GM18502 (cell line): ENCODE results near the gene CISD1.

Source experiments
- ATAC-seq: cut with Tn5 transposase; IDR thresholded peaks from one replicate; pipeline ENCODE4 v1.9.1; 2021; ENCODE audit warnings: mild to moderate bottlenecking; ENCODE audit not compliant: unreplicated experiment, poor library complexity

Gene CISD1

GRCh38 chr10:58304099-58304633 is 35.2 kb downstream of the CISD1 start:
- no peak for ATAC-seq

- ATAC-seq, result no peak
Measured at GRCh38 chr10:58305821-58306220, 36.9 kb downstream of the CISD1 start.

DNA sequence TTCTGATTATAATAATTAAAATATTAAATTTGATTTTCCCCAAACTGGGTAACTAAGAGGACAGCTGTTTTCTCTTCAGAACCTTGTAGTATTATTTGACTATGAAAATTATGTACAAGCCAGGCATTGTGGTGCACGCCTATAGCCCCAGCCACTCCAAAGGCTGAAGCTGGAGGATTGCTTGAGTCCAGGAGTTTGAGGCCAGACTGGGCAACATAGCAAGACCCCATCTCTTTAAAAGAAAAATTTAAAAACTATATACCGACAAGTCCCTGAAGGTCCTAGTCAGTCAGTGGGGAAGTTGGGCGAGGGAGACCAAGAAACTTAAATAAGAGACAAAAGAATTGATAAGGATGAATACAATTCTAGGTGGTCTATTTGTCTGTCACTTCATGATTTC is 38.7 kb downstream of the CISD1 start:
- no peak for ATAC-seq

DNA sequence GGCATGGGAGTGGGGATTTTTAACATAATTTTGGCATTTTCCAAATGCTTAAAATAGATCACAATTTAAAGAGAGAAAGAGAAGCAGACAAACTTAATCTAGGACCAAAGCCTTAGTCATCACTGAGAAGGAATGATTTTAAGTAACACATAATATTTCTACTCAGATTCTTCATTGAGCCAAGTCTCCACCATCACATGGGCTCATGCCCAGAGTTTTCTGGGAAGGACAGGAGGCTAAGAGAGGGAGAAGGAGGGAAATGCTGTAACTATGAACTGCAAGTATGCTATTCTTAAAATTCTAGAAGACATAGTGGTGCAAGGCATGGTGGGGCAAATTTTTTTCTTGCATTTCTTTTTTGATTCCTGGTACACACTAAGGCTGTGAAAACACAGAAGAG is 42.1 kb downstream of the CISD1 start:
- ATAC-seq, result no peak

DNA sequence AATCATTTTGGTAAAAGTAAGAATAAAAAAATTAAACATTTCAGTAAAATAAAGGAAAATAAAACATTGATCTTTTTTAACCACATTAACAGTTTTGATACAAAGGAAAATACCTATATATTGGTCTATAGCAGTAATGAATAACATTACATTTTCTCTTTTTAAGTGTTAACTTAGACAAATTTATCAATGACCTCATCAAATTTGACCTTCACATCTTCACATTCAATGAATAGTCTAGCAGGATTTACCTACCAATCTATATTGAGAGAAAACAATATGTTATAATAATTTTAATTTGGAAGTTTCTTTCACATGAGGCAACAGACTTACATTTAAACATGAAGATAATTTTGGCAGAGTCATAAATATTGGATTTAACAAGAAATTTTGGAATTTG is 47.9 kb downstream of the CISD1 start:
- no peak for ATAC-seq

- no peak for ATAC-seq
Measured at GRCh38 chr10:58318346-58318745, 49.4 kb downstream of the CISD1 start.

- ATAC-seq, result no peak
Measured at GRCh38 chr10:58319599-58319998, 50.6 kb downstream of the CISD1 start.

GRCh38 chr10:58320351-58321049 is 51.5 kb downstream of the CISD1 start:
- no peak for ATAC-seq

GRCh38 chr10:58322072-58322834 is 53.3 kb downstream of the CISD1 start:
- ATAC-seq, result peak; percentile 86

DNA sequence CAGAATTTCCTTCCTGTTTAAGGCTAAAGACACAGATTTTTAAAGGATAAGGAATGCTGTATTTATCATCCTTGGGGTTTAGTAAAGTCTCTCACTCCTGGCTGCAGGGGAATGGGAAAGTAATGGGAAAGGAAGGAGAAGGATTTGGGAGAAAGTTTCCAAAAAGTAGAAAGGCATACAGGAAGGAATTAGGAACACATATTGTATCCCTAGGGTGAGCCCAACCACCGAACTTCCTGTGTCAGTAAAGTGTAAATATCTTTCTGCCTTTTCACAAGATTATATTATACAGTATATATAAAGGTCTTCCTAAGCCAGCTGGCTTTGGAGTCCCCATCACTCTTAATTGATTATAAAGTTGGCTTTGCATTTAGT is 53.9 kb downstream of the CISD1 start:
- ATAC-seq, result no peak

DNA sequence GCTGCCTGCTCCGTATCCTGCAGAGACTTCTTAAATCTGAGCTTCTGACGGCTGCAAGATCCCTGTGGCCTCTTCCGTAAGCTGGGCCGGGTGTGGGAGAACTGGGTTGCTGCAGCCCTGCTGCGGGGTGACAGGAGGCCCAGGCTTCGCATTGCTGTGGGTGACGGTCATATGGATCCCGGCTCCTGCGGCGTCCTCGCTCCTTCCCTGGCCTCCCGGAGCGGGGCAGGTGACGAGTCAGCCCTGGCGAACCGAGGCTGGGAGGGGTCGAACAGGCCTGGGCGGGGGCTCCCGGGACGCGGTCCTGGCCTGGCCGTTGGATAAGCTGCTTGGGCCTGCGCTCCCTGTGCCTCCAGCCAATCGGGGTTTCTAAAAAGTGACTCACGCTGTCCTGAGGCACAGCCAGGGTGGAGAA is 58.0 kb downstream of the CISD1 start:
- ATAC-seq, result no peak

DNA sequence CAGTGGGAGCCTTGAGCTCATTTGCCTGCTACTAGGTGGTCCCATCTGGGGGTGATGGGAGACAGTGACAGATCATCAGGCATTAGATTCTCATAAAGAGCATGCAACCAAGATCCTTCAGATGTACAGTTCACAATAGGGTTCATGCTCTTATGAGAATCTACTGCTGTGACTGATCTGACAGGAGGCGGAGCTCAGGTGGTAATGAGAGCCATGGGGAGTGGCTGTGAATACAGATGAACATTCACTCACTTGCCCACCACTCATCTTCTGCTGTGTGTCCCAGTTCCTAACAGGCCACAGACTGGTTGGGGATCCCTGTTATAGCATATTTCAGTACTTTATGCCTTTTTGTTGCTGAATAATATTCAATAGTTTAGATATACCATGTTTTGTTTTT is 59.3 kb downstream of the CISD1 start:
- no peak for ATAC-seq

DNA sequence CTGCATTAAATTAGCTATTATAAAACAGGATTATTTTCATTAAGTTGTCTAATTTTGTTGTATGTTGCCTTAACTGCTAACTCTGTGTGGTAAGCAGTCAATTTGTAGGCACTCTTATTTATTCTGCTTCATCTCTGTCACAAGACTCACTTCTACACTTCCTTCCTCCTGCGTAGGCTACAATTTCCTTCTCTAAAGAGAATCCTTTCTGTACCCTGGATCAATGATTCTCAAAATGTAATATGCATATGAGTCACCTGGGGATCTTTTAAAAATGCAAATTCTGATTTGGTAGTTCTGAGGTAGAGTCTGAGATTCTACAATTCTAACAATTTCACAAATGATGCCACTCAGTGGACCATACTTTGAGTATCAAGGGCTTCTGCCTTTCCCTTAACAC is 61.5 kb downstream of the CISD1 start:
- ATAC-seq, result no peak

DNA sequence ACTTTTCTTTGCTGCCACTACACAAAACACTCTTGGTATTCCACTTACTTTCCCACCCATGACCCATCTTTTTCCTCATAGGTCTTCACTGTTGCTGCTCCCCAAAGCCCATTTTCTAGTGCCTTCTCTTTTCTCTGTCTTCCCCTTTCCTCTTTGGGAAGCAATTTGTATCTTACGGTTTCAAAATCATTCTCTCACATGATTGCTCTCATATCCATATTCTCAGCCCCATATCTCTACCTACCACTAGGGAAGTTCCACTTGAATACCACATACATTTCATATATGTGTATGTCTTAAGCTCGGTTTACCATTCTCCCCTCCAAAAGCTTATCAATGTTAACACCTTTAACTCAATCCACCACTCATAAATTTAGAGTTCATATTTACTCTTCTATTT is 62.7 kb downstream of the CISD1 start:
- no peak for ATAC-seq

DNA sequence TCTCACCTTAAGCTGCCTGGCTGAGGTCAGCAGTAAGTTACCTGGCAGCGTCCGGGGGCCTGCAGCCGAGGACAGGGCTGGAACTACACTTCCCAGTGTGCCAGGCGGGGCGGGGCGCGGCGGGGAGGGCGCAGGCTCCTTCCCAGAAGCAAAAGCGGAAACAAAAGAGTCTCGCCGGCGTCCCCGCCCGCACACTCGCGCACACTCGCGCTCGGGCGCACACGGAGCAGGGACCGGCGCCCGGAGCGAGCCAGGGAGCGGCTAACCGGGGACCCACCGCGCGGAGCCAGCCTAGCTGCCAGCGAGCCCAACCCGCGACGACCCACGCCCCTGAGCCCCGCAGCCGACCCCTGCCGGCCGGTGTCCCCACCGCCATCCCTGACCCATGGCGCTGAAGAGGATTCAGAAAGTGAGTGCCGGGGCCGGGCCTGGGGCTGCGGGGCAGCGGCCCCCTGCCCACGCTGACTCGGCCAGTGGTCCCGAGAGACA is 65.9 kb downstream of the CISD1 start, which contains the start of gene UBE2D1:
Gene UBE2D1, plus strand, starts transcription at position 190 of the 489 bp plus-strand sequence. Its CDS starts 196 bp downstream, at position 386.
- peak; percentile 97 for ATAC-seq

- ATAC-seq, result peak; percentile 51
Measured at GRCh38 chr10:58335306-58336005, 66.5 kb downstream of the CISD1 start.

DNA sequence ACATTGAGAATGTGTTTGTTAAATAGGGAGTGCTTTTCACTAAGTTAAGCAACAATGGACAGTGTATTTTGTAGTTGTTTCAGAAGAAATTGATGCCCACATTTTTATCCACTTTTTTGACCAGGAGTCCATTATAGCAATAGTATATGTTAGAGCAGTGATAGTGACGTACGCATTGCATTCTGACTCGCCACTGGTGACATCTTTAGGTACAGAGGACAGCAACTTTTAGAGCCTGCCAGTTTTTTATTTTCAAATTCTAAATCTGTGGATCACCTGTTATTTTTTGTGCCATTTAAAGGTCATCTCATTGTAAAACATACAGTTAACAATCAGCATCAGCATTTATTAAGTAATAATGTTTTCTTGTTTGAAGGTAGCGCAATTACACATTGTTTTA is 67.3 kb downstream of the CISD1 start:
- ATAC-seq, result no peak
